HG03159 (cell line): Measurements from ENCODE around the gene ZSCAN25.
"Not testable (repeated sequence)": the region's sequence is repeated elsewhere in the genome, so short reads cannot be mapped to it uniquely, and the experiment has no call there.

ENCODE experiments used
- ATAC-seq: cut with Tn5 transposase; IDR thresholded peaks from one replicate; pipeline ENCODE4 v1.9.1; 2021; ENCODE audit warnings: mild to moderate bottlenecking, moderate library complexity; ENCODE audit not compliant: unreplicated experiment

Gene ZSCAN25

DNA sequence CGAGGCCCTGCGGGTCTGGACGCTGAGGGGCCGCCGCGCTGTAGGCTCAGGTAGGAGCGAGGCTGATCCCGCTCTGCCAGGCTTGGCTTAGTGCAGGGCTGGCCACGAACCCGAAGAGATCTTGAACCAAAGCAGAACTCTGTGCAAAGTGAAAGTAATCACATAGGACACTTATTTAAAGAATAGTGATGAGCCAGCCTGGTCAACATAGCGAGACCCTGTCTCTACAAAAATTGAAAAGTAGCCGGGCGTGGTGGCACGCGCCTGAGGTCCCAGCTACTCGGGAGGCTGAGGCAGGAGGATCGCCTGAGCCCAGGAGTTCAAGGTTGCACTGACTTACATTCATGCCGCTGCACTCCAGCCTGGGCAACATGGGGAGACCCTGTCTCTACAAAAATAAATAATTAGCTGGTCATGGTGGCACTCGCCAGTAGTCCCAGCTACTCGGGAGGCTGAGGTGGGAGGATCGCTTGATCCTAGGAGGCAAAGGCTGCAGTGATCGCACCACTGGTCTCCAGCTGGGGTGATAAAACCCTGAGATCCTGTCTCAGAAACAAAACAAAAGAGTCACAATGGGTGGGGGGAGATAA is 541 bp downstream of the ZSCAN25 start:
- ATAC-seq, result peak; percentile 38

DNA sequence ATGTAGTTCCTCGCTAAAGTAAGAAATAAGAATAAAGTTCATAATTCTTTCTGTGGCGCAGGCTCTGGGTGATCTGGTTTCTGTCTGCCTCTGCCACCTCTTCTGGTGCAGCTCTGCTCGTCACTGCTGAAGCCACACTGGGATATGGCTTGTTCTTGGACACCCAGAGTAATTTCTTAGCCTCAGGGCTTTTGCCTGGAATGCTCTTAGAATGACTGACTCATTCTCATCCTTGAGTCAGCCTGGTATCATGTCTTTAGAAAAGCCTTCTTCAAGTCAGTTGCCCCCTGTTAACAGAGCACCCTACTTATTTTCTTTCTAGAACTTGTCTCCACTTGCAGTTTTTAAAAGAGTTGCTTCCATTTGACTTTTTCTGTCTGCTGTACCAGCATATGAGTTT is 2.0 kb downstream of the ZSCAN25 start:
- ATAC-seq, result no peak

DNA sequence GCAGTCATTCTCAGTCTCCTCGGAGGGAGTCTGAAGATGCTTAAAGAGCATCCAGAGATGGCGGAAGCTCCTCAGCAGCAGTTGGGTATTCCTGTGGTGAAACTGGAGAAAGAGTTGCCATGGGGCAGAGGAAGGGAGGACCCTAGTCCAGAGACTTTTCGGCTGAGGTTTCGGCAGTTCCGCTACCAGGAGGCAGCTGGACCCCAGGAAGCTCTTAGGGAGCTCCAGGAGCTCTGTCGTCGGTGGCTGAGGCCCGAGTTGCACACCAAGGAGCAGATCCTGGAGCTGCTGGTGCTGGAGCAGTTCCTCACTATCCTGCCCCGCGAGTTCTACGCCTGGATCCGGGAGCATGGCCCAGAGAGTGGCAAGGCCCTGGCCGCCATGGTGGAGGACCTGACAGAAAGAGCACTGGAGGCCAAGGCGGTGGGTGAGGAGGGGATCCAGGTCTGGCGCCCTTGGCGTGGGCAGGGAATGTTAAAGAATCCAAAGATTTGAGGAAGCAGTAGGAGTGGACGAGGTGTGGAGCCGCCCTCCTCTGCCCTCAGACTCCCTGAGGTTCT is 2.9 kb downstream of the ZSCAN25 start:
- ATAC-seq, result no peak

DNA sequence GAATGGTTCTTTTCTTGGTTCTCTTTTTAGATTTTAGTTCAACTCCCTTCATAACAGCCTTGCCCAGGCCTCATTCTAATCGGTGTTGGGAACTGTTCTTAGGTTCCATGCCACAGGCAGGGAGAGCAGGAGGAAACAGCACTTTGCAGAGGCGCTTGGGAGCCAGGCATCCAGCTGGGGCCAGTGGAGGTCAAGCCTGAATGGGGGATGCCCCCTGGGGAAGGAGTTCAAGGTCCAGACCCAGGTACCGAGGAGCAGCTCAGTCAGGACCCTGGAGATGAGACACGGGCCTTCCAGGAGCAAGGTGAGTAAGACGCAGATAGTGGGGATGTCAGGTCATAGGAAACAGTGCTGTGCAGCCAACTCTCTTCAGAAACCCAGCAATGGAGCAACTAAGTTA is 4.5 kb downstream of the ZSCAN25 start:
- no peak for ATAC-seq

DNA sequence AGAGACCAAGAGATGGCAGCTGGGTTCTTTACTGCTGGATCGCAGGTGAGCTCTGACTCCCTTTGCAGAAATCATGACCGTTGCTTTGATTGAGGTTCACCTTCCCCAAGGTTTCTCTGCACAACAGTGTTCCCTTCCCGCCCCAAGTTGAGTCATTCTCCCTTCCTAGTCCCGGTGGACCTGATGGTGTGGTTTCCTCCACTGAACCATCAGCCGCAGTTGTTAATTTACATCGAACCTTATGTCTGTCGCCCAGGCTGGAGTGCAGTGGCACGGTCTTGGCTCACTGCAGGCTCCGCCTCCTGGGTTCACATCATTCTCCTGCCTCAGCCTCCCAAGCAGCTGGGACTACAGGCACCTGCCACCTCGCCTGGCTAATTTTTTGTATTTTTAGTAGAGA is 5.8 kb downstream of the ZSCAN25 start:
- no peak for ATAC-seq

DNA sequence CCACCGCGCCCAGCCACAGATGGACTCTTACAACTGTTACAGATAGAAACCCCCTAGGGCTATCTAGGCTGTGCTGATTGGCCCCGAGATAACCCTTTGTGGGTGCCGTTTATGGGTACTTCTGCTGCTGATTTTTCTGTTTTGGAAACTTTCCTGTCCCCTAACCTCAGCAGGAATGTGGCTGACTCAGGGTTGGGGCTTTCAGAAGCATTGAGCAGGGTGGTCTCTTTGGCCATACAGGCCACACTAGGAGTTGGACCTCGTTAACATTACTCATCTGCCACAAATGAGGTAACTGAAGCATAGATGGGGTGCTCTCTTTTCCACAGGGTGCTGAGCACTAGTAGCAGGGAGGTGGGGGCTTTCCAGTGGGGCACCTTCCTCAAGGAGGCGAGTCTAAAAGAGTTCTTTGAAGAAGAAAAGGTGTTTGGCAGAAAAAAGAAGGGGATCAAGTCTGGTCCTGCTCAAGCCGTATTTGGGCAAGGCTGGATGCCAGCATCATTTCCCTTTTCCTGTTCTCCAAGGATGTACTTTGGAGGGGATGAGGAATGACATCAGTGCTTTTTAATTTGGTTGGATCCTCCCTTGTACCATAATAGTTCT is 6.4 kb downstream of the ZSCAN25 start:
- no peak for ATAC-seq

DNA sequence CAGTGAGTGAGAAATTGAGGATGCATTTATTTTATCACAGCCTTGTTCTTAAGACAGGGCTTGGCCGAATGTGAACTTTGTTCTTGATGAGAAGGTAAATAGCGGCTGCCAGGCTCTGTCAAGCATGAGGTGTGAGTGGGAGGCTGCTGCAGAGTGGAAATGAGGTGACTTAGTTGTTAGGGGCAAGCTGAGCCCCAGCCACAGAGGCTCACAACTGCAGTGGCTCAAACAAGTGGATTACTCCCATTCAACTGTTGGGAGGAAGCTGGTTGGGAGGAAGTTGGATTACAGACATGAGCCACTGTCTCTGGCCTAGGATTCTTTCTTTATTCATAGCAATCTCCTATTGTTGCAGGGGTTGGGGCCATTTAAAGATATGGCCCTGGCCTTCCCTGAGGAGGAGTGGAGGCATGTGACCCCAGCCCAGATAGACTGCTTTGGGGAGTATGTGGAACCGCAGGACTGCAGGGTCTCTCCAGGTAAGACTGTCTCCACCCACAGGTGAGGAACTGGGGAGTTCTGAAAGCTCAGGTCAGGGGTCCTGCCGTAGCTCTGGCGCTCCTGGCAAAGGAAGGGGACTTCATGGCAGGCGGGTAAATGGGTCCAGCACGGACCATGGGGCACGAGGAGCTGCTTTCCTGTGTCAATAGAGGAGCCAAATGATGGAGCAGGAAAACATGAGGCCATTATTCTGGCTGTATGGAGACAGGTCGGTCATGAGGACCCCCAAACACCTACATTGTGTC is 7.1 kb downstream of the ZSCAN25 start:
- no peak for ATAC-seq

DNA sequence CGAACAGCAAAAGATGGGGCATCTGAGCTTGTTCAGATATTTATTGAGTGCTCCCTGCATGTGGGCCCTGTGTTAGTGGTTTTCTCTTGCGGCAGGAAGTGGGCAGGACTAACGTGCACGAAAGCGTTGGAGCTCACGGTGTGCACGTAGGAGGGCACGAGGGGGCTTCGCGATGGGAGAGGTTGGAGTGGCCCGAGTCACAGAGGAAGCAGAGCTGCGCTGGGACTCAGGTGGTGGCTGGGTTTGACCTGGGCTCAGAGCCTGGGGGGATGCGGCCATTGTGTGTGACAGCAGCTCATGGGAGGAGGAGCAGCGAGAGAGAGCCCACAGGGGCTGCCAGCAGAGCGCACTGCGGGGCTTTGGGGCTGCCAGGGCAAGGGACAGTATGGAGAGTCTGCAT is 7.7 kb downstream of the ZSCAN25 start:
- no peak for ATAC-seq

DNA sequence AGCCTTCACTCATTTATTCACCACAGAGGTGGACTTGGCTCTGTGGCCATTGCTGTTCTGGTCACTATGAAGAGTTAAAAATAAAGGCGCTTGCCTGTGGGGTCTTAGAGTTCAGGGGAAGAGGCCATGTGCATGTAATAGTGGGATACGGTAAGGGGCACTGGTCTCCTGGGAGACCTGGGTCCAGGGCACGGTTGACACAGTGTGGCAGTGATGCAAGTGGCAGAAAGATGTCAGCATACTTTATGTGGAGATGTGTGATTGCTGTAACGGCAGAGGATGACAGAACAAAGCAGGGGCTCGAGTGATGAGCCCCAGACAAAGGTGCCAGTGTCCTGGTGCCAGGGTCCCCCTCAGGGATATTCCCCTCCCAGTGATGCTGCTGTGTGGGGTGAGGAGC is 8.6 kb downstream of the ZSCAN25 start:
- ATAC-seq, result no peak

DNA sequence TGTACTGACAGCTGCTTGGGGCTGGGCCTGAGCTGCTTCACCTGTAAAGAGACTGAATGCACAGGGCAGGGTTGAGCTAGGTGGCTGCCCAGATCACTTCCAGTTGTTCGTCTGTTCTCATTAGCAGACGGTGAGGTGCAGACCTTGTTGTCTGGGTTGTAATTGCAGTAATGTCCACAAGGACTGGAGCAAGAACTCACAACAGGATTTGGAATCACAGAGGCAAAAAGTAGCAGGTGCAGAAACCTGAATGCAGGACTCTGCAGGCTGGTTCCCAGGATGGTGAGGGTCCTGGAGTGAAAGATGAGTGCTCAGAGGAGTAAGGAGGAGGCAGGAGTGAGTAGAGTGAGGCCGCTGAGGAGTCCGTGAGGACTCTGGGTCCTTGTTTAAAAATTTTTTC is 9.2 kb downstream of the ZSCAN25 start:
- ATAC-seq, result no peak

DNA sequence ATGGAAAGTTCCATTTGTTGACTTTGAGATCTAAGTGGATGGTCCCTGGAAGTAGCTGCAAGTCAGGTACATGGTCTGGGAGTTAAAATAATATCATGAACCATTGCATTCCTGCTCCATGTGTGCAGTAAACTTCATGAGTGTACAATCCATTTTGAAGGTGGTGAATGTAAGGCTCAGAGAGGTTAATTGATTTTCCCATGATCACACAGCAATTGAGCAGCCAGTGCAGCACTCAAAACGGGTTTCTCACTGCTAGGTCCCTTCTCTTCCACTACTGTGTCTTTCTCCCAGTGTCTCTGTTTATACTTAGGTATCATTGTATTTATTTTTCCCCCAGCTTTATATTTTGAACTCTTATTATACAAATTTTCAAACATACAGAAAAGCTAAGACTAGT is 9.9 kb downstream of the ZSCAN25 start:
- no peak for ATAC-seq

DNA sequence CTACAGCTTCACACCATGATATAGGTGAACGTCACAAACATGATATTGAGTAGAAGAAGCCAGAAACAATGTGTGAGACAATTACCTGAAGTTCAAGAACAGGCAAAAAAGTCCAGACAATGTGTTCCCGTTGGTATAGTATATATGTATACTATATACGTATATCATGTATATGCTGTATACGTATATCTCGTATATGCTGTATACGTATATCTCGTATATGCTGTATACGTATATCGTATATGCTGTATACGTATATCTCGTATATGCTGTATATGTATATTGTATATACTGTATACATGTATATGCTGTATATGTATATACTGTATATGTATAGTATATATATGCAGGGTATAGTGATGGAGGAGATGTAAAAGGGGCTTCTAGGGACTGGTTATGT is 10.8 kb downstream of the ZSCAN25 start:
- no peak for ATAC-seq

DNA sequence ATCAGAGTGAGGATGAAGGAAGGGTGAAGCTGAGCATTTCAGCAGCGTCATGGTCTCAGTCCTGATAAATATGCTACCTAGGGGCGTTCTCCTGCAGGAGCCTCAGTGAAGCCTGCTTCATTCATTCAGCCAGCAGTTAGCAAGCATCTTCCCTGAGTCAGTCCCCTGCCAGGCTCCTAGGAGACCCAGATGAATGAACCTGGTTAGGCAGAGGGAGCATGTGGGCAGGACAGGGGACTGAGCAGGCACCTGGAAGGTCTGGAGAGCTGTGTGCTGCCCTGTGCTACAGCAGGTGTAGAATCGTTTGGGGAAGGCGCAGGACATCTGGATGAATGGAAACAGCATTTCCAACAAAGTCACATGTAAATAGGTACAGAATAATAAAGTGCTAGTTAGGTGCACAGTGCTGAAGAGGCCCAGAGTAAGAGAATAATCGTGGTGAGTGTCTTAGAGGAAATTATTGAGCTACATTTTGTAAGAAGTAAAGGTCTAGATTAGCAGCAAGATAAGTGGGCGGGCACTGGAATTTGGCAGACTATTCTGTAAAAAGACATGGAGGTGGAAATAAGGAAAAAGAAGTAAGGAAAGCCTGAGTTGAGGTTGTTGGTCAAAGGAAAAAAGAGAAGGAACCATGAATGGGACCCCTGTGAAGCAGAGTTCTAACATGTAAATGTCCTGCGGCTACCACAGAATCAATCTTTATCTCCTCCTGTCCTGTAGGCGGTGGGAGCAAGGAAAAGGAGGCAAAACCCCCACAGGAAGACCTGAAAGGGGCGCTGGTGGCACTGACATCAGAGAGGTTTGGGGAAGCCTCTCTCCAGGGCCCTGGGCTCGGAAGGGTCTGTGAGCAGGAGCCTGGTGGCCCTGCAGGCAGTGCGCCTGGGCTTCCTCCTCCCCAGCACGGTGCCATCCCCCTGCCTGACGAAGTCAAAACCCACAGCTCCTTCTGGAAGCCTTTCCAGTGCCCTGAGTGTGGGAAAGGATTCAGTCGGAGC is 12.0 kb downstream of the ZSCAN25 start:
- no peak for ATAC-seq

DNA sequence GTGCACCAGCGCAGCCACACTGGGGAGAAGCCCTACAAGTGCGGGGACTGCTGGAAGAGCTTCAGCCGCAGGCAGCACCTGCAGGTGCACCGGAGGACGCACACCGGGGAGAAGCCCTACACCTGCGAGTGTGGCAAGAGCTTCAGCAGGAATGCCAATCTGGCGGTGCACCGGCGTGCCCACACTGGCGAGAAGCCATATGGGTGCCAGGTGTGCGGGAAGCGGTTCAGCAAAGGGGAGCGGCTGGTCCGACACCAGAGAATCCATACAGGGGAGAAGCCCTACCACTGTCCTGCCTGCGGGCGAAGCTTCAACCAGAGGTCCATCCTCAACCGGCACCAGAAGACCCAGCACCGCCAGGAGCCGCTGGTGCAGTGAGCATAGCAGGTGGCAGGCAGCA is 12.9 kb downstream of the ZSCAN25 start:
- ATAC-seq, result no peak

DNA sequence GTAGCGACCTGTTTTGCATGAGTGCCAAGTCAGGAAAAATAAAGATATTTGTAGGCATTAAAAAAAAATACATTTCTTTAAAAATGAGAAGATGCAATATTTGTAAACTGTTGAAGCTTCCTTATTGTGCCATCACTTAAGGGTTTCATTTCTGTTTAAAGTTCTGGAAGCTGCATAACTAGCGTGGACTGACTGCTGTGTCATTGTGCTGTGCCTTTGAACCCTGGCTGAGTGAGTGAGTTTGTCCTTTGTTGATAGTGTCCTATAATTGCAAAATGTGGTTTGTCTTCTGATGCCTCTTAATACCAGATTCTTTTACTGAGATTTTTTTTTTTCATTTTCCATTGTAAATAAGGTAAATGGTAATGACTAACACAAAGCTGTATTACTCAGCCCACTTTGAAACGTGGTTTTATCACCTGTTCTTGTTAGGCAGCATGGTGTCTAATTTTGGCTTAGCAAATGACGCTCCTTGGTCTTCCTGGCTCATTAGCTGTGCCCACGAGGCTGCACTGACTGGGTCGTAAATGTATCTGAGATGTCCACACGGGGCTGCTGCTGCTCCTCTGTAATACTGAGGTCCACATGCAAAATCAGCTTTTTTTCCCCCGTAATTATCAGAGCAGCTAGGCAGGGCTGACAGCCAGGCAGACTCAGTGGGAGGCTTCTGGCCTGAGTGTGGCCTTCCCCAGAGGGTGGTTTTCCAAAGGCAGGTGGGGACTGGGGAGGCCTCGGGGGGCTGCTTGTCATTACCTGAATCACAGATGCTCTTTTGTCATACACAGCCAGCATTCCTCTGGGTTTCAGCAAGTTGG is 14.8 kb downstream of the ZSCAN25 start:
- ATAC-seq, result no peak

DNA sequence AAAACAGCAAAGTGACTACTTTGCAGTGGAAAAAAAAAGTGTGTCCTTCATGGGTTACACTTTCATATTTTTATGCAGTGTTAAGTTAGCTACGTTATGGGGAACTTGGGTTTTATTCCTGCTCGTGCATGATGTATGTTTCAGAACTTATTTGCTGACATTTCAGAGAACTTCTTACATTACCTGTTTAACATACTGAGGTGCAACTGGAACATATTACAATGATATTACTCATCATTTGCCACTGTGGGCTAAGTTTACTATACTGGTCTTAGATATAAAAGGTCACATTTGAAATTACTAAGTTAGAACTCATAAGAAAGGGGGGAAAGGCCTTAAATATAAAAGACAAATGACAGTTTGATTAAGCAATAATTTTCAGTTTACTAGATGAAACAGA is 20.7 kb downstream of the ZSCAN25 start:
- ATAC-seq, result not testable (repeated sequence)

DNA sequence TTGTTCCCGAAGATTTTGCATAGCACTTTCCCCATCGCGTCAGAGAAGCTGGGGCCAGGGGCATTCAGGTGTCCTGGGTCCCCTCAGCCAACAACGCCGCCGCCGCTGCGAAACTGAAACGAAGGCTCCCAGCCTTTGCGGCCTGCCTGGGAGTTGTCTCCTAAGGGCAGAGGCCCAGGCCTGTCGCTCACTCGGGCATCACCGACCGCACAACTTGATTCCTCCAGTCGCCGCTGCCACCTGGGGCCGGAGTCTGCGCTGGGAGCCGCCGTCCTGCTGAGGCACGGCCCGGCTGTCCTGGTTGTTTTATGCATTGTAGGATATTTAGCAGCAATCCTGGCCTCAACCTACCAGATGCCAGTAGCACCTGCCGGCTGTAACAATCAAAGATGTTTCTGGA is 22.0 kb downstream of the ZSCAN25 start:
- no peak for ATAC-seq

DNA sequence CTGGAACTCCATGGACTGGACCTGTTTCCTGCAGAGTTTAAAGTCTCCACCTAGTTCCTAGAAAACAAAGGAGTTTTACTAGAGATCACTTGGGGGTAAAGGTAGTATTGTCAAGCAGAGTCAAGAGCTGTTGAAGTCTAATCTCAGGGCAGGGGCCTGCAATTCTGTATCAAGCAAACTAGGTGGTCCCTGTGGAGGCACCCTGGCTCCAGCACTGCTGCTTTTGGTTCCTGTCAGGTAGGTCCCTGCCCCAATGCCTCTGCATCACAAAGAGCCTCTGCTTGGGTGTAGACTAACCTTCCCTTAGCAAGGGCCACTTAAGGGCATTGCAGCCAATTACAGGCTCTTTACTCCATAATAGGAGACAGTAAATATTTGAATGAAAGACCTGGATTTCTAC is 22.5 kb downstream of the ZSCAN25 start:
- no peak for ATAC-seq

DNA sequence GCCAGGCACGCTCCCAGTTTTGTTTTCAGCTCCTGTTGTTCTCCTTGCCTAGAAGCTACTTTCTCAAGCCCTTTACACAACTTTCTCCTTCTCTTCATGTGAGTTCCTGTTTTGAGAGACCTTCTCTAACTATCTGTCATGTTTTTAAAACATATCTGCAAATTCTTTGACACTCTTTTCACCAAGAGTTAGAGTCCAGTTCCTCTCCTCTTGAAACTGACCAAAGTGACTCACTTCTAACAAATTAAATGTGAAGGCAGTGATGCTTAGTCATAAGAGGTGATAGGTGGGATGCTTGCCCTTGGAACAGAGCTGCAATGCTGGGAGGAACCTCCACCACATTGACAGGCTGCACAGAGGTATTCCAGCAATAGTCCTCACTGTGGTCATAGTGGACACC is 25.3 kb downstream of the ZSCAN25 start:
- ATAC-seq, result no peak

DNA sequence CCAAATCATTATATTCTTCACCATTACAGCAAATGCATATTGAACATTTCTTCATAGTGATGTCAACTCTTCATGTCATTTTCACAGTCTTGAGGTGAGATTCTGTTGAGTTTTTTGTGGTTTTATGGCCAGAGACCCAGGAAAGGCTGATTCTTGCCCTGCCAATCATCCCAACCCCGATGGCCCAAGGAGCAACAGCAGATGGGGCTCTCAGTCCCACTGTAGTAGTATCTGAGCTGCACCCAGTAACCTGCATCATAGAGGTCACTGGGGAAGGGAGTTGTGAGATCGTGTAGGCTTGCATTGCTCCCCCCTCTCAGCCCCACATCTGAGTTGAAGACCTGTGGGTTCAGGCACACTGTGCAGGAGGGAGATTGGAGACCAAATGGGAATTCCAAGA is 26.7 kb downstream of the ZSCAN25 start:
- ATAC-seq, result no peak
